ENCODE results near the gene MYL4. TPM values are rescaled to one million over a fixed set of nuclear protein-coding genes. Genes with fewer than 3 reads are reported as not detected.

The MYL4 gene
- total and polyA plus RNA-seq, 2 of the 8 experiments (the other 6 are each of a cell fraction or from before 2014, with no cell fraction given) = 0.12 TPM; not detected in 1

GRCh38 chr17:47197821-47198220, 11.3 kb upstream of the MYL4 start (continued):
- TF ChIP-seq CEBPB (IDR thresholded peaks at IDR 0.05; ENCODE audit: low read depth, low read length) (no peak), SP1 (IDR thresholded peaks at IDR 0.05; ENCODE audit: low read depth, low read length) (no peak), ZNF274 (IDR thresholded peaks at IDR 0.05; ENCODE audit: borderline replicate concordance, extremely low read depth, low read length) (no peak), TEAD4 (IDR thresholded peaks at IDR 0.05; ENCODE audit: low read depth, low read length) (no peak), JUND (IDR thresholded peaks at IDR 0.05; ENCODE audit: low read length) (no peak)
